K562 (cell line): ENCODE measurements around the gene BZW1.

Experiments used
- CBX5 ChIP-seq: IDR thresholded peaks from 2 replicates; pipeline ENCODE4 v1.6.1; 2014; ENCODE audit warnings: low read depth, borderline replicate concordance
- MCM7 ChIP-seq, 2 experiments: fragments of 450-650 bp; IDR thresholded peaks; 2 replicates each; pipeline ENCODE4 v1.6.1; 2016 to 2018
- POLR2A ChIP-seq: fragments of 450-650 bp; conservative IDR thresholded peaks from 2 replicates; pipeline ENCODE4 v1.6.1; 2016
- POLR2AphosphoS5 ChIP-seq: IDR thresholded peaks from 2 replicates; pipeline ENCODE4 v1.6.1; 2011; ENCODE audit warnings: mild to moderate bottlenecking, low read depth, low read length, moderate library complexity; ENCODE audit not compliant: control insufficient read depth, insufficient read depth
- ZSCAN29 ChIP-seq: fragments of 450-650 bp; IDR thresholded peaks from 2 replicates; pipeline ENCODE4 v1.6.1; 2017
- TF ChIP-seq, protein P1 (sequence below): sonication (generic); formaldehyde crosslinking; IDR thresholded peaks from 2 replicates; pipeline ENCODE4 v1.8.1; 2023; ENCODE audit warnings: missing genetic modification reagents, mild to moderate bottlenecking, borderline replicate concordance
- TF ChIP-seq, protein P2 (sequence below), 3 experiments: IDR thresholded peaks in 2 of 3; conservative IDR thresholded peaks in 1 of 3; 2 replicates each; pipeline ENCODE4 v1.5.1; 2011 to 2012; ENCODE audit warnings: low read length in 3 of 3, mild to moderate bottlenecking in 3 of 3, control low read depth in 2 of 3, improper control_type of control experiment in 1 of 3, inconsistent platforms in 1 of 3, low read depth in 1 of 3, mixed read lengths in 1 of 3, moderate library complexity in 1 of 3; ENCODE audit not compliant: insufficient read depth in 2 of 3

DNA sequence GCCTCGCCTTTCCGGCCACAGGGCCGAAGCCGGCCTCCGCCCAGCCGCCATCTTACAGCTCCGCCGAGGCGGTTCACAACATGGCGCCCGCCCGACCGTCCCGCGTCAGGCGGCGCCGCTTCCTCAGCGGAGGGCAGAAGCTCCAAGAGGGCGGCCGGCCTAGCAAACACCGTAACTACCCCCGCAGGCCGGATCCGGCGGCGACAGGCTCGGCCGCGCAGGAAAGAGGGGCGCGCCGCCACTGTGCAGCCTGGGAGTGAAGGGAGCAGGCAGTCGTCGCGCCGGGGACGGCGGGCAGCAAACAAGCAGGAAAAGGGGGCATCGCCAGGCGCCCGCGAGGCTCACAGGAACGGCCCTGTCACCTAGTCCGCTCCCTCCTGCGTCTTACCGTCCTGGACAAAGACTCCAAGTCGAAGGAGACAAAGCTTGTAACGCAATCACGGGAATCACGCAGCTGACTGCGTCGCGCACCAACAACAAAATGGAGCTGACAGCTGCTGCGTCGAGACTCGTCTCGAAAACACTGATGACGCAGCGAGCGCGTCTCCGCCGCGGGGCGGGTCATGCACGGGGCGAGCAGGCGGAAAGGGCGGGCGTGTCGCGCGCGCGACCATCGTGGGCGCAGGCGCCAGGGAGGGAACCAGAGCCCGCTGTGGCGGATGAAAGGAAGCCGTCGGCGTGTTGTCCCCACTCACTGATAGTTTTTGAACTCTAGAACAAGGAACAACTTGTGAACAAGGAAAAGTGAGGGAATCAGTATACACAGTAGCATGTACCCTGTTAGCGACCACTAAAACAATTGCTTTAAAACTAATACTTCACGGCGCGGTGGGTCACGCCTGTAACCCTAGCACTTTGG is 52.7 kb downstream of the BZW1 start, which contains the start of gene CLK1:
- TF ChIP-seq ZSCAN29: peak; percentile 66; the same call in 1 of the 2 replicates
- TF ChIP-seq POLR2A: peak; percentile 97
- TF ChIP-seq, protein P1, sequence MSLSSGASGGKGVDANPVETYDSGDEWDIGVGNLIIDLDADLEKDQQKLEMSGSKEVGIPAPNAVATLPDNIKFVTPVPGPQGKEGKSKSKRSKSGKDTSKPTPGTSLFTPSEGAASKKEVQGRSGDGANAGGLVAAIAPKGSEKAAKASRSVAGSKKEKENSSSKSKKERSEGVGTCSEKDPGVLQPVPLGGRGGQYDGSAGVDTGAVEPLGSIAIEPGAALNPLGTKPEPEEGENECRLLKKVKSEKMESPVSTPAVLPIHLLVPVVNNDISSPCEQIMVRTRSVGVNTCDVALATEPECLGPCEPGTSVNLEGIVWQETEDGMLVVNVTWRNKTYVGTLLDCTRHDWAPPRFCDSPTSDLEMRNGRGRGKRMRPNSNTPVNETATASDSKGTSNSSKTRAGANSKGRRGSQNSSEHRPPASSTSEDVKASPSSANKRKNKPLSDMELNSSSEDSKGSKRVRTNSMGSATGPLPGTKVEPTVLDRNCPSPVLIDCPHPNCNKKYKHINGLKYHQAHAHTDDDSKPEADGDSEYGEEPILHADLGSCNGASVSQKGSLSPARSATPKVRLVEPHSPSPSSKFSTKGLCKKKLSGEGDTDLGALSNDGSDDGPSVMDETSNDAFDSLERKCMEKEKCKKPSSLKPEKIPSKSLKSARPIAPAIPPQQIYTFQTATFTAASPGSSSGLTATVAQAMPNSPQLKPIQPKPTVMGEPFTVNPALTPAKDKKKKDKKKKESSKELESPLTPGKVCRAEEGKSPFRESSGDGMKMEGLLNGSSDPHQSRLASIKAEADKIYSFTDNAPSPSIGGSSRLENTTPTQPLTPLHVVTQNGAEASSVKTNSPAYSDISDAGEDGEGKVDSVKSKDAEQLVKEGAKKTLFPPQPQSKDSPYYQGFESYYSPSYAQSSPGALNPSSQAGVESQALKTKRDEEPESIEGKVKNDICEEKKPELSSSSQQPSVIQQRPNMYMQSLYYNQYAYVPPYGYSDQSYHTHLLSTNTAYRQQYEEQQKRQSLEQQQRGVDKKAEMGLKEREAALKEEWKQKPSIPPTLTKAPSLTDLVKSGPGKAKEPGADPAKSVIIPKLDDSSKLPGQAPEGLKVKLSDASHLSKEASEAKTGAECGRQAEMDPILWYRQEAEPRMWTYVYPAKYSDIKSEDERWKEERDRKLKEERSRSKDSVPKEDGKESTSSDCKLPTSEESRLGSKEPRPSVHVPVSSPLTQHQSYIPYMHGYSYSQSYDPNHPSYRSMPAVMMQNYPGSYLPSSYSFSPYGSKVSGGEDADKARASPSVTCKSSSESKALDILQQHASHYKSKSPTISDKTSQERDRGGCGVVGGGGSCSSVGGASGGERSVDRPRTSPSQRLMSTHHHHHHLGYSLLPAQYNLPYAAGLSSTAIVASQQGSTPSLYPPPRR (CRISPR knock-in tag): no peak
- TF ChIP-seq MCM7 (IDR thresholded peaks at IDR 0.05): no peak
- TF ChIP-seq, protein P2, sequence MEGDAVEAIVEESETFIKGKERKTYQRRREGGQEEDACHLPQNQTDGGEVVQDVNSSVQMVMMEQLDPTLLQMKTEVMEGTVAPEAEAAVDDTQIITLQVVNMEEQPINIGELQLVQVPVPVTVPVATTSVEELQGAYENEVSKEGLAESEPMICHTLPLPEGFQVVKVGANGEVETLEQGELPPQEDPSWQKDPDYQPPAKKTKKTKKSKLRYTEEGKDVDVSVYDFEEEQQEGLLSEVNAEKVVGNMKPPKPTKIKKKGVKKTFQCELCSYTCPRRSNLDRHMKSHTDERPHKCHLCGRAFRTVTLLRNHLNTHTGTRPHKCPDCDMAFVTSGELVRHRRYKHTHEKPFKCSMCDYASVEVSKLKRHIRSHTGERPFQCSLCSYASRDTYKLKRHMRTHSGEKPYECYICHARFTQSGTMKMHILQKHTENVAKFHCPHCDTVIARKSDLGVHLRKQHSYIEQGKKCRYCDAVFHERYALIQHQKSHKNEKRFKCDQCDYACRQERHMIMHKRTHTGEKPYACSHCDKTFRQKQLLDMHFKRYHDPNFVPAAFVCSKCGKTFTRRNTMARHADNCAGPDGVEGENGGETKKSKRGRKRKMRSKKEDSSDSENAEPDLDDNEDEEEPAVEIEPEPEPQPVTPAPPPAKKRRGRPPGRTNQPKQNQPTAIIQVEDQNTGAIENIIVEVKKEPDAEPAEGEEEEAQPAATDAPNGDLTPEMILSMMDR (IDR thresholded peaks at IDR 0.05 in 2 of 3, conservative IDR thresholded peaks at IDR 0.05 in 1 of 3; ENCODE audit: insufficient read depth in 2 of 3, low read depth in 1 of 3, low read length in 3 of 3): no peak
- TF ChIP-seq POLR2AphosphoS5: peak; percentile 90
- no peak for TF ChIP-seq CBX5
